GM12891 (cell line): ENCODE data around the gene GBF1.

ENCODE experiments used
- DNase-seq: peaks from one replicate; pipeline ENCODE4 v3.0.0; 2011; ENCODE audit warnings: low spot score; ENCODE audit not compliant: insufficient read length
- FAIRE-seq: peaks from 2 replicates; lab custom pipeline; 2011; peaks lifted over from hg19 to GRCh38; lab: Jason Lieb, UNC
- PAX5 ChIP-seq: IDR thresholded peaks from 2 replicates; pipeline ENCODE4 v1.6.1; 2011; ENCODE audit warnings: low read length, moderate library complexity, mild to moderate bottlenecking; ENCODE audit not compliant: insufficient read depth, severe bottlenecking
- POLR2A ChIP-seq: IDR thresholded peaks from 2 replicates; pipeline ENCODE4 v1.6.1; 2011; ENCODE audit warnings: low read depth, low read length, control low read depth
- POLR2AphosphoS5 ChIP-seq: IDR thresholded peaks from 2 replicates; pipeline ENCODE4 v1.6.1; 2011; ENCODE audit warnings: low read depth, low read length, control low read depth
- POU2F2 ChIP-seq: IDR thresholded peaks from 2 replicates; pipeline ENCODE4 v1.6.1; 2011; ENCODE audit warnings: low read depth, mild to moderate bottlenecking, control low read depth, low read length, moderate library complexity
- SPI1 ChIP-seq: IDR thresholded peaks from 2 replicates; pipeline ENCODE4 v1.6.1; 2011; ENCODE audit warnings: low read depth, low read length, control low read depth
- TAF1 ChIP-seq: IDR thresholded peaks from 2 replicates; pipeline ENCODE4 v1.6.1; 2011; ENCODE audit warnings: low read depth, low read length, control low read depth

GBF1 gene

DNA sequence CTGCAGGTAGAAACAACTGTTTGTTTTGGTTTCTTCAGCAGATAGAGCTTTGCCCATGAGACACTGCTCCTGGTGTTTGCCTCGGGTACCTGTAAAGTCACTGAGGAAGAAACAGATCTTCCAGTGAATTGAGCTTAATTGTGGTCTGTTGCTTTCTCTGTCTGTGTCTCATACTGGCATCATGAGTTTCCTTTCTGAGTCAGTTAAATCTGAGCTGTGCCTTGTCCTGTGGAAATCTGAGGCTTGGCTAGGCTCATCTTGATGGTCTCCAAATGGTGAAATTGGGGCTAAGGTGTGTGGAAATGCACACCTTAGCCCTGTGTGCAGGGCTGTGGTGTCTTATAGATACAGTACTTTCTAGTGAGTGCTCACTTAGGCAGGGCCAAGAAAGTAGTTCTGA lies 67.4 kb downstream of the GBF1 start:
- no peak for DNase-seq
- no peak for FAIRE-seq
- TF ChIP-seq POLR2AphosphoS5 (no peak), TAF1 (no peak), PAX5 (no peak)

DNA sequence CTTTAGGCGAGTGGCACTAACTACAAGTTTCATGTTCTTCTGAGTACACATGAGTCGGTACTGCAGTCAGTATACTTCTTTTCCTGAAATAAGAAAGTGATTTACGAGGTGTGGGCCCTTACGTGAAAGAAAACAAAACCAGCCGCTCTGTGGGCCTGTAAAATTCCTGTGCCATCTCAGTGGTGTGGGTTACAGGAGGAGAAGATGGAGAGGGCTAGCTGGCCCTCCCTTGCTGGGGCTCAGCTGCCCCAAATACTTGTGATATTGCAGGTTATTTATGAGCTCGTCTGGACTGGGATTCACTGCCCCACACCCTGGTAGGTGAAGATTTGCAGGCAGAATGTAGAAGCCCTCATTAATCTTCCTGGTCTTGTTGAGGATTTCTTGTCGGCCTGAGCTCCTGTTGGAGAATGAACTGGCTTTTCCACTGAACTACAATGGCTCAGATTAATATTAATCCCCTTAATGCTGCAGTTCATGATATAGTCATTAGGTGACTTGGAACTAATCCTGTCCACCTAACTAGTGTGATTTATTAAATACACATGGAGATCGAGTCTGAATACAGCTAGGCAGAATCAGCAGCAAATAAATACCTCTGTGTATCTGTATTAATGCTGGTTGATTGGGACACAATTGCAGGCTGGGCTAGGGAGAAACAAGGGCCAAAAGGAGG lies 68.0 kb downstream of the GBF1 start:
- no peak for DNase-seq
- FAIRE-seq = peak; percentile 45
- TF ChIP-seq POU2F2 (no peak), TAF1 (no peak), POLR2A (no peak), SPI1 (no peak), POLR2AphosphoS5 (no peak), PAX5 (no peak)

DNA sequence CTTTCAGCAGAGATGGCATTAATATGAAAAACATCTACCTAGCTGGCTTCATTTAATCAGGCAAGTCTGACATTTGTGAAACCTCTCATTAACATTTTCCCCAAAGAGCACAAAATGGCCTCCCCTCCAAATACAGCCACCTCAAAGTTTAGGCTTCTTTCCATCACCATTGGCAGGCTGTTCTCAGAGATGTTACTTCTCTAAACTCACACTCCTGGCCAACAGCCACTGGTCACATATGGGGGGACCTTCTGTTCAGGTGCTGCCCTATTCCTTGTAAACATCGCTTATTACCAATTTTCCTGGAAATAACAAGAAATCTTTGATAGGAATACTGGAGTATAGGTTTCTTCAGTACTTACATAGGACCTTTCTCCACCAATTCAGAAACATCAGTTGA lies 69.5 kb downstream of the GBF1 start:
- FAIRE-seq (no peak), DNase-seq (no peak)
- TF ChIP-seq POLR2A (no peak), POU2F2 (no peak), POLR2AphosphoS5 (no peak), PAX5 (no peak), SPI1 (no peak), TAF1 (no peak)

DNA sequence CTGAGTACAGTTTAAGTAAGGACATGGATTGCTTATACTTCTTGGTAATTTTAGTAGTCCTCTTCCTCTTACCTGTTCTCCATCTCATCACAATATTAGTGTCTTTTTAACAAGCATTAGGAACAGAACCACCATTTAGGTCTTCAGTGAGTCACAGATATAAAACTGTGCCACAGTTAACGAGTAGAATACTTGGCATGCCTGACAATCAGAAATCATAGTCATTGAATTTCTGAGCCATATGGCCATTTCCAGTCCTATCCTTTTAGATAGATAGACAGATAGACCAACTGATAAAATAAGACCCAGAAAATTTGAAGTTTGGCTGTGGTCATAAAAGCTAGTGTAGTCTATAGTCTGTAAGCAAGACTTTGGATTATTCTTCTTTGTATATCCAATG lies 71.1 kb downstream of the GBF1 start:
- TF ChIP-seq PAX5 = no peak
- no peak for TF ChIP-seq POLR2A
- TF ChIP-seq SPI1 = no peak
- no peak for TF ChIP-seq TAF1
- TF ChIP-seq POLR2AphosphoS5 = no peak
- TF ChIP-seq POU2F2 = no peak
- DNase-seq = no peak
- no peak for FAIRE-seq

DNA sequence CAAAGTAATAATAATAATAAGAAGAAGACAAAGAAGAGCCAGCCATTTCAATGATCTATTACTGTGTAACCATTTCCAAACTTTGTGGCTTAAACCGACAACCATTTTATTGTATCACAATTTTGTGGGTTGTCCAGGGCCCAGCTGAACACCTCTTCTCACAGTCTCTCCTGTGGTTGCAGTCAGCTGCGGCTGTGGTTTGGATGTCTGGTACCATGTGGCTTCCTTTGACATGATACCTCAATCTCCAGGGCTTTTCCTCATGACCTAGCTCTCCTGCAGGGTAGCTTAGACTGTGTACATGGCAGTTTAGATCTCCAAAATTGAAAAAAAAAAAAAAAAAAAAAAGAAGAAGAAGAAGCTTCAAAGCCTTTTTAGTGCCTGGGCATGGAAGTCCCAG lies 77.6 kb downstream of the GBF1 start:
- FAIRE-seq = no peak
- DNase-seq = peak; percentile 20

DNA sequence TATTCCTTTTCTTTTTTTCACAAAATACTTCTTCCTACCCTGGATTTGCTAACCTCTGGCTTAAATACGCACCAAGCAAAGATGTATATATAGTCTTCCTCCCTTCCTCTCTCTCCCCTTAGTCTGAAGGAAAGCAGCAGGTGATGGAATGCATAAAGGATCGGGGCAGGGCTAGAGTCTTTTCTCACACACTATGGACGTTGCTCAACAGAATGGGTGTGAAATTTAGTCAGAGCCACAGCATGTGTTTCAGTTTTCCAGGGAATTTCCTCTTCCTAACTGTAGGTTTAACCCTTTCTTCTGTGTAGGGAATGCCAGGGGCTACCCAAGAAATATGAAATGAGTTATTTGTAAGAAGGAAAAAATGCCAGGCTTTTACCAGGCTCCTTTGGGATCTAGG lies 78.7 kb downstream of the GBF1 start:
- DNase-seq = no peak
- FAIRE-seq = no peak
- TF ChIP-seq POLR2A (no peak), TAF1 (no peak), PAX5 (no peak), POLR2AphosphoS5 (no peak), POU2F2 (no peak), SPI1 (no peak)

More for the DNA sequence above, 77.6 kb downstream of the GBF1 start:
- TF ChIP-seq POLR2AphosphoS5 (no peak), TAF1 (no peak), POU2F2 (no peak), SPI1 (no peak), POLR2A (no peak), PAX5 (no peak)

DNA sequence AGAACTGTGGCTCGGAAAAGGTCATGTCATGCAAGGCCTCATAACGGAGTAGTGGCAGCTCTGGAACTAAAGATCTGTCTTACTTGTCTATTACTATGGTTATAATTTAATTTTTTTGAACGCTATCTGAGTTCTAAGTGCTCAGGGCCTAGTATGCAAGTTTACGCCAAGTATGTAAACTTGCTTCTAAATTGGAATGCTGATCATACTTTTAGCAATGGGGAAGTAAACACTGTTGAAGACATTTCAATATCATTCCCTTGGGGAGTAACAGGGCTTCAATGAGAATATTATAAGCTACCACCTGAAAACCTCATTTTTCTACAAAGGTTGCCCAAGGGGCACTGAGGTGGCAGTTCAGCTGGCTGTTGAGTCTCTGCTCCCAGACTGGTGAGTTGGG lies 80.7 kb downstream of the GBF1 start:
- TF ChIP-seq SPI1 (no peak), TAF1 (no peak), POU2F2 (no peak), PAX5 (no peak), POLR2AphosphoS5 (no peak), POLR2A (no peak)
- FAIRE-seq (no peak), DNase-seq (no peak)

DNA sequence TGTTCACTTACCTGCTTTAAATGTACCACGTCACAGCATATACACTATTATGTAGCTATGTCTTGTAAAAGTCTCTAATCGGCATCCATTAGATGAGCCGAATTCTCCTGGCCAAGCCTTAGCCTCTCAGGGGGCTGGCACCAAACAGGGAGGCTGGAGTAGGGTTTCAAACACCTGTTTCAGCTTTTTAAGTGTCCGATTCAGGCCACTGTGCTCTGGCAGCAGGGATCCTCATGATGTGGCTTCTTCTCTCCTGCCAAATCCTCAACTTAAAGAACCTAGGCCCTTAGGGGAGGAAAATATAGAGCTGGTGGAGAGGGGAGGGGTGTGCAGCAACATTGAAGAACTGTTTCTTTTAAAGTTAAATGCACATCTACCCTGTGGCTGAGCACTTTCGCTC lies 81.7 kb downstream of the GBF1 start:
- DNase-seq (no peak), FAIRE-seq (no peak)
- TF ChIP-seq PAX5 = no peak
- no peak for TF ChIP-seq POLR2A
- no peak for TF ChIP-seq TAF1
- no peak for TF ChIP-seq POU2F2
- TF ChIP-seq SPI1 = no peak
- TF ChIP-seq POLR2AphosphoS5 = no peak

DNA sequence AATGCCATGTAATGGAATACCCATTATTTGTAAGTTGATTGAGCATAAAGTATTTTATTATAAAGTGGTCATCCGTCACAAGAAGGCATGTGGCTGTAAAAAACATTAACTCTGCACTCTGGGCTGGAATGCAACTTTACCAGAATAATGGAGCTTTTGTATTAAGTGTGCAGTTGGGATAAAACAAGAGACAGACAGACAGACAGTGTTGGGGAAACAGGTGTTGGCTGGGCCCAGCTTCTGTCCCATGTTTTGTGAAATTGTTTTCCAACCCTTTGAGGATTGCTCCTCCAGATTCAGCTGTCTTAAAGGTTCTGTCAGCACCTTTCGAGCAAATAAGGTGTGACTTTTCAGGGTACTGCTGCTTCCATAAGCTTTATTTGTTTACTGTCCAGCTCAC lies 82.3 kb downstream of the GBF1 start:
- no peak for FAIRE-seq
- no peak for DNase-seq
- TF ChIP-seq PAX5 = no peak
- TF ChIP-seq POLR2AphosphoS5 = no peak
- TF ChIP-seq POU2F2 = no peak

DNA sequence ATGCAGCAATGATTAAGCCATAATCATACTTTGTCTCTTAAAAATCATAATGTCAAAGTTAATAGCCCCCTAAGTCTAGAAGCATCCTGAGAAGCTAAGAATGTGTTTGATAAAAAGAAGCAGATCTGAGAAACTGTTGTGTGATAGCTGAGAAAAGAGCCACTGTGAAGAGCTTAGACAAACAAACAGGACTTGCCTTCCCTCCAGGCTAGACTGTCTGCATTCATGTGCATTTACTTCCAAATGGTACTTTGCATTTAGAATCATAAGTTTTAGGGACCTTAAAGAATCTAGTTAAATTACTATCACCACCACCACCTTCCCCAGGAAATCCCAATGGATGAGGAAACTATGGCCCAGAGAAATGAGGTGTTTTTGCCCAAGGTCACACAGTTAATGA lies 87.4 kb downstream of the GBF1 start:
- TF ChIP-seq TAF1 = no peak
- TF ChIP-seq POLR2A = no peak
- no peak for TF ChIP-seq POU2F2
- no peak for TF ChIP-seq PAX5
- TF ChIP-seq SPI1 = no peak
- no peak for TF ChIP-seq POLR2AphosphoS5
- no peak for DNase-seq
- no peak for FAIRE-seq
